H1 (cell line): ENCODE measurements around the gene LAMA3. TPM values are rescaled to one million over a fixed set of nuclear protein-coding genes. Genes with fewer than 3 reads are reported as not detected.

ENCODE experiments used
- CTCF ChIA-PET: fragments of 300-600 bp; sonication (Branson Sonifier 250); formaldehyde crosslinking; loops from one replicate; lab custom pipeline; 2021; ENCODE audit not compliant: partially characterized antibody; lab: Charles Lee
- POLR2A ChIA-PET: fragments of 300-600 bp; sonication (Branson Sonifier 250); formaldehyde crosslinking; loops from one replicate; lab custom pipeline; 2021; ENCODE audit warnings: inconsistent platforms; ENCODE audit not compliant: partially characterized antibody; lab: Charles Lee
- DNase-seq, 2 experiments: peaks; one replicate each; pipeline versions ENCODE4 v3.0.0 to v3.0.0-alpha.2; 2010 to 2022; ENCODE audit warnings: low spot score in 2 of 2, low read depth in 1 of 2, mixed read lengths in 1 of 2
- FAIRE-seq: peaks from 2 replicates; lab custom pipeline; 2011; peaks lifted over from hg19 to GRCh38; lab: Jason Lieb, UNC
- H2AFZ ChIP-seq: 2 replicates; pipeline ENCODE4 v1.8.1; 2012; ENCODE audit warnings: low read length, inconsistent platforms
- H2AK5ac ChIP-seq: 2 replicates; pipeline ENCODE4 v1.6.1; 2013; ENCODE audit warnings: low read depth, low read length
- H2BK120ac ChIP-seq: replicated peaks from 2 replicates; pipeline ENCODE3; 2013; ENCODE audit warnings: low read depth, low read length, inconsistent platforms
- H2BK12ac ChIP-seq: 2 replicates; pipeline ENCODE4 v1.6.1; 2013; ENCODE audit warnings: low read depth, low read length
- H2BK15ac ChIP-seq: 2 replicates; pipeline ENCODE4 v1.6.1; 2013; ENCODE audit warnings: low read length
- H2BK20ac ChIP-seq: 2 replicates; pipeline ENCODE4 v1.6.1; 2013; ENCODE audit warnings: low read length
- H2BK5ac ChIP-seq: 2 replicates; pipeline ENCODE4 v1.6.1; 2013; ENCODE audit warnings: low read depth, low read length
- H3K14ac ChIP-seq: 2 replicates; pipeline ENCODE4 v1.6.1; 2013; ENCODE audit warnings: inconsistent platforms; ENCODE audit not compliant: insufficient read length
- H3K18ac ChIP-seq: 2 replicates; pipeline ENCODE4 v1.6.1; 2013; ENCODE audit warnings: low read length; ENCODE audit errors: extremely low read depth
- H3K23ac ChIP-seq: 2 replicates; pipeline ENCODE4 v1.6.1; 2013; ENCODE audit warnings: inconsistent platforms; ENCODE audit not compliant: insufficient read length
- H3K23me2 ChIP-seq: 2 replicates; pipeline ENCODE4 v1.6.1; 2013; ENCODE audit warnings: low read depth, low read length
- H3K27ac ChIP-seq: 2 replicates; pipeline ENCODE4 v1.6.1; 2011; ENCODE audit warnings: low read depth, low read length, inconsistent platforms
- H3K27me3 ChIP-seq, 4 experiments: replicated peaks in 1 of 4; 1 replicate in 1 of 4; 2 replicates in 3 of 4; pipeline versions ENCODE4 v1.6.1 to v1.8.1; 2011 to 2013; ENCODE audit warnings: low read length in 3 of 4, mild to moderate bottlenecking in 3 of 4, inconsistent platforms in 2 of 4, mixed read lengths in 2 of 4, moderate library complexity in 1 of 4; ENCODE audit not compliant: control insufficient read depth in 3 of 4, insufficient read depth in 3 of 4; ENCODE audit errors: extremely low read depth in 1 of 4
- H3K36me3 ChIP-seq, 4 experiments: 2 replicates each; pipeline versions ENCODE4 v1.6.1 to v1.8.1; 2011 to 2013; ENCODE audit warnings: mild to moderate bottlenecking in 4 of 4, low read length in 3 of 4, moderate library complexity in 2 of 4, control low read depth in 1 of 4, inconsistent platforms in 1 of 4; ENCODE audit not compliant: insufficient read depth in 4 of 4, control insufficient read depth in 2 of 4
- H3K4ac ChIP-seq: replicated peaks from 2 replicates; pipeline ENCODE3; 2013; ENCODE audit warnings: low read length, low read depth, mixed read lengths, inconsistent platforms; ENCODE audit not compliant: insufficient read length
- H3K4me1 ChIP-seq, 4 experiments: replicated peaks in 1 of 4; 1 replicate in 1 of 4; 2 replicates in 3 of 4; pipeline versions ENCODE4 v1.6.1 to v1.8.1; 2011 to 2013; ENCODE audit warnings: low read length in 3 of 4, inconsistent platforms in 2 of 4, mixed read lengths in 1 of 4; ENCODE audit not compliant: insufficient read depth in 4 of 4, control insufficient read depth in 3 of 4
- H3K4me2 ChIP-seq, 2 experiments: 2 replicates each; pipeline versions ENCODE4 v1.6.1 to v1.8.1; 2011 to 2013; ENCODE audit warnings: low read depth in 2 of 2, low read length in 2 of 2, control low read depth in 1 of 2, inconsistent platforms in 1 of 2, mild to moderate bottlenecking in 1 of 2; ENCODE audit not compliant: insufficient read depth in 1 of 2
- H3K4me3 ChIP-seq, 4 experiments: fragments of 200-600, 300-600 bp in 1 of 4; sonication (generic), shearing (Covaris generic), sonication (Bioruptor Twin) in 1 of 4; 2 replicates each; pipeline versions ENCODE4 v1.5.1 to v1.8.1; 2011 to 2016; ENCODE audit warnings: low read length in 4 of 4, low read depth in 3 of 4, control low read depth in 2 of 4, inconsistent platforms in 2 of 4, mild to moderate bottlenecking in 2 of 4, mixed read lengths in 1 of 4, moderate library complexity in 1 of 4; ENCODE audit not compliant: insufficient read depth in 2 of 4; ENCODE audit errors: extremely low read depth in 1 of 4
- H3K56ac ChIP-seq: replicated peaks from 2 replicates; pipeline ENCODE3; 2013; ENCODE audit warnings: low read depth, mild to moderate bottlenecking, mixed read lengths, low read length, inconsistent platforms; ENCODE audit not compliant: insufficient read length
- H3K79me1 ChIP-seq: 2 replicates; pipeline ENCODE4 v1.6.1; 2013; ENCODE audit warnings: low read depth, low read length, control low read depth
- H3K79me2 ChIP-seq, 2 experiments: 2 replicates each; pipeline versions ENCODE4 v1.6.1 to v1.8.1; 2012 to 2013; ENCODE audit warnings: low read length in 2 of 2, mild to moderate bottlenecking in 2 of 2, inconsistent platforms in 1 of 2; ENCODE audit not compliant: insufficient read depth in 2 of 2, control insufficient read depth in 1 of 2
- H3K9ac ChIP-seq, 4 experiments: replicated peaks in 1 of 4; 1 replicate in 1 of 4; 2 replicates in 3 of 4; pipeline versions ENCODE4 v1.6.1 to v1.8.1; 2011 to 2013; ENCODE audit warnings: low read depth in 3 of 4, low read length in 3 of 4, control low read depth in 2 of 4, mild to moderate bottlenecking in 2 of 4, moderate library complexity in 2 of 4, inconsistent platforms in 1 of 4; ENCODE audit errors: extremely low read depth in 1 of 4
- H3K9me3 ChIP-seq, 2 experiments: 2 replicates each; pipeline versions ENCODE4 v1.6.1 to v1.8.1; 2012 to 2013; ENCODE audit warnings: mild to moderate bottlenecking in 2 of 2, moderate library complexity in 2 of 2, control low read depth in 1 of 2, inconsistent platforms in 1 of 2, low read depth in 1 of 2, low read length in 1 of 2, mixed read lengths in 1 of 2; ENCODE audit not compliant: insufficient read depth in 2 of 2
- H4K20me1 ChIP-seq, 2 experiments: replicated peaks in 1 of 2; 2 replicates each; pipeline versions ENCODE3 to v1.8.1; 2011 to 2013; ENCODE audit warnings: inconsistent platforms in 2 of 2, low read length in 2 of 2, mild to moderate bottlenecking in 1 of 2; ENCODE audit not compliant: insufficient read depth in 2 of 2, control insufficient read depth in 1 of 2
- H4K5ac ChIP-seq: 2 replicates; pipeline ENCODE4 v1.6.1; 2013; ENCODE audit warnings: low read length, low read depth, mixed read lengths, inconsistent platforms; ENCODE audit not compliant: insufficient read length
- H4K8ac ChIP-seq: 2 replicates; pipeline ENCODE4 v1.8.0; 2013; ENCODE audit warnings: mild to moderate bottlenecking, moderate library complexity, low read length, inconsistent platforms; ENCODE audit not compliant: insufficient read depth; ENCODE audit errors: extremely low read depth
- H4K91ac ChIP-seq: replicated peaks from 2 replicates; pipeline ENCODE3; 2013; ENCODE audit warnings: low read length, mixed read lengths, inconsistent platforms; ENCODE audit not compliant: insufficient read length
- BRCA1 ChIP-seq: IDR thresholded peaks from 2 replicates; pipeline ENCODE4 v1.6.1; 2012; ENCODE audit warnings: low read depth, low read length, improper control_type of control experiment
- CTBP2 ChIP-seq: IDR thresholded peaks from 2 replicates; pipeline ENCODE4 v1.7.0; 2011; ENCODE audit warnings: borderline replicate concordance, mild to moderate bottlenecking, moderate library complexity, mixed read lengths, low read length; ENCODE audit not compliant: insufficient read depth, insufficient read length
- EP300 ChIP-seq, 2 experiments: IDR thresholded peaks; 1 replicate in 1 of 2; 2 replicates in 1 of 2; pipeline ENCODE4 v1.6.1; 2011 to 2012; ENCODE audit warnings: low read depth in 2 of 2, low read length in 2 of 2, mild to moderate bottlenecking in 2 of 2, borderline replicate concordance in 1 of 2, inconsistent platforms in 1 of 2, moderate library complexity in 1 of 2
- GABPA ChIP-seq: IDR thresholded peaks from 2 replicates; pipeline ENCODE4 v1.6.1; 2011; ENCODE audit warnings: mild to moderate bottlenecking, low read length, moderate library complexity, borderline replicate concordance; ENCODE audit not compliant: insufficient read depth
- KDM4A ChIP-seq: IDR thresholded peaks from one replicate; pipeline ENCODE4 v1.7.1; 2012; ENCODE audit warnings: low read depth, mild to moderate bottlenecking, moderate library complexity, low read length, inconsistent platforms; ENCODE audit not compliant: severe bottlenecking
- SIN3A ChIP-seq, 2 experiments: IDR thresholded peaks in 1 of 2; conservative IDR thresholded peaks in 1 of 2; 2 replicates each; pipeline ENCODE4 v1.6.1; 2011 to 2012; ENCODE audit warnings: low read length in 2 of 2, improper control_type of control experiment in 1 of 2, low read depth in 1 of 2, mild to moderate bottlenecking in 1 of 2
- SP2 ChIP-seq: IDR thresholded peaks from 2 replicates; pipeline ENCODE4 v1.6.1; 2012; ENCODE audit warnings: mild to moderate bottlenecking, low read length, inconsistent platforms
- TBP ChIP-seq: IDR thresholded peaks from 2 replicates; pipeline ENCODE4 v1.6.1; 2011; ENCODE audit warnings: low read depth, low read length, improper control_type of control experiment
- YY1 ChIP-seq: IDR thresholded peaks from 2 replicates; pipeline ENCODE4 v1.6.1; 2011; ENCODE audit warnings: low read depth, mild to moderate bottlenecking, low read length
- WGBS, 2 experiments: shearing (Covaris generic) in 1 of 2; methylation state at CpG; one replicate each; pipeline versions ENCODE4 v1.1.6 to v1.1.7; 2013 to 2015; ENCODE audit warnings: low lambda C conversion rate in 2 of 2, mixed read lengths in 2 of 2, inconsistent platforms in 1 of 2, low coverage in 1 of 2, missing lambda C conversion rate in 1 of 2; ENCODE audit not compliant: insufficient replicate concordance in 2 of 2, insufficient coverage in 1 of 2, insufficient read length in 1 of 2; ENCODE audit errors: extremely low coverage in 1 of 2, missing lambda C conversion rate in 1 of 2; 5-methylcytosine and 5-hydroxymethylcytosine counted together
- polyA plus RNA-seq, 7 experiments: library from polyadenylated mRNA; depleted of rRNA in 3 of 7; stranded (reverse) in 5 of 7; unstranded in 2 of 7; fragments of >200 nt in 5 of 7; fragments of 200-250 nt in 2 of 7; gene quantifications; 1 replicate in 5 of 7; 2 replicates in 1 of 7; 4 replicates in 1 of 7; pipeline versions ENCODE4 v1.2.1 to v1.2.3, GENCODE V29; 2011 to 2013; ENCODE audit warnings: missing spikeins in 2 of 7, mixed read lengths in 2 of 7
- total RNA-seq: library from RNA; stranded (reverse); fragmentation: NEBNext Ultra II Directional; extraction: Animal tissue kit (Norgen Biotek cat#: 25700); gene quantifications from 2 replicates; pipeline ENCODE4 v1.2.1, GENCODE V29; 2021
- TF ChIP-seq, protein P1 (sequence below): IDR thresholded peaks from 2 replicates; pipeline ENCODE4 v1.6.1; 2011; ENCODE audit warnings: low read length, improper control_type of control experiment

Gene LAMA3
- total and polyA plus RNA-seq, 2 of the 8 experiments (the other 6 are each of a cell fraction or from before 2014, with no cell fraction given), result 0.76 to 5.0 TPM

GRCh38 chr18:23727707-23728493 lies 38.6 kb downstream of the LAMA3 start:
- no peak for DNase-seq
- ChIA-PET POLR2A (interaction anchor here (1.2 kb wide), 1 partner anchor 24 kb away, joined by 3 read pairs; no protein-coding TSS in a partner anchor), CTCF (interaction anchor here (0.6 to 1.3 kb wide), 4 partner anchors 25 to 390 kb away, joined by 3 read pairs; no protein-coding TSS in a partner anchor)
- no peak overlapping the region for H3K4me2 ChIP-seq
- H2AK5ac ChIP-seq, result no peak overlapping the region
- no peak overlapping the region for H2AFZ ChIP-seq
- H3K56ac ChIP-seq, result no peak overlapping the region
- no peak overlapping the region for H3K4me3 ChIP-seq
- no peak overlapping the region for H3K23ac ChIP-seq
- no peak overlapping the region for H2BK15ac ChIP-seq
- no peak overlapping the region for H4K5ac ChIP-seq
- no peaks in the 10 kb centered on the region; the same call in 1 of the 2 replicates for H3K23me2 ChIP-seq
- no peak overlapping the region for H3K14ac ChIP-seq
- H3K4me1 ChIP-seq, result no peaks in the 10 kb centered on the region
- no peak overlapping the region for H3K4ac ChIP-seq
- H3K27me3 ChIP-seq, result no peaks in the 10 kb centered on the region
- no peak overlapping the region for H4K8ac ChIP-seq
- H3K18ac ChIP-seq, result no peak overlapping the region
- H3K79me1 ChIP-seq, result no peaks in the 10 kb centered on the region
- H2BK5ac ChIP-seq, result no peak overlapping the region; the same call in 1 of the 2 replicates
- H3K9ac ChIP-seq, result no peak overlapping the region
- H3K9me3 ChIP-seq, result no peaks in the 10 kb centered on the region
- FAIRE-seq, result no peak
- no peak overlapping the region for H2BK120ac ChIP-seq
- H2BK20ac ChIP-seq, result no peak overlapping the region
- H4K91ac ChIP-seq, result no peak overlapping the region
- H3K27ac ChIP-seq, result no peak overlapping the region
- no peaks in the 10 kb centered on the region for H3K79me2 ChIP-seq
- no peak overlapping the region for H2BK12ac ChIP-seq
- 87% methylated on average over 6 of the region's 6 CpGs; no CpG with 5 or more reads in 1 of the 2 experiments for WGBS, 2 experiments
- H3K36me3 ChIP-seq, result no peaks in the 10 kb centered on the region
- no peaks in the 10 kb centered on the region for H4K20me1 ChIP-seq
- no peak for TF ChIP-seq SP2
- TF ChIP-seq BRCA1, result no peak
- TF ChIP-seq, protein P1, sequence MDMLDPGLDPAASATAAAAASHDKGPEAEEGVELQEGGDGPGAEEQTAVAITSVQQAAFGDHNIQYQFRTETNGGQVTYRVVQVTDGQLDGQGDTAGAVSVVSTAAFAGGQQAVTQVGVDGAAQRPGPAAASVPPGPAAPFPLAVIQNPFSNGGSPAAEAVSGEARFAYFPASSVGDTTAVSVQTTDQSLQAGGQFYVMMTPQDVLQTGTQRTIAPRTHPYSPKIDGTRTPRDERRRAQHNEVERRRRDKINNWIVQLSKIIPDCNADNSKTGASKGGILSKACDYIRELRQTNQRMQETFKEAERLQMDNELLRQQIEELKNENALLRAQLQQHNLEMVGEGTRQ, result no peak
- TF ChIP-seq YY1, result no peak
- TF ChIP-seq EP300 (IDR thresholded peaks at IDR 0.05; ENCODE audit: borderline replicate concordance in 1 of 2, low read depth in 2 of 2, low read length in 2 of 2), result no peak
- no peak for TF ChIP-seq GABPA
- TF ChIP-seq KDM4A, result no peak
- no peak for TF ChIP-seq SIN3A (conservative IDR thresholded peaks at IDR 0.05 in 1 of 2, IDR thresholded peaks at IDR 0.05 in 1 of 2; ENCODE audit: low read depth in 1 of 2, low read length in 2 of 2)
- TF ChIP-seq CTBP2, result no peak
- TF ChIP-seq TBP, result no peak
